ENCODE data around the gene NCAM1.
A peak's percentile ranks its signal among the peaks of the same experiment; 100 is the strongest.

The NCAM1 gene

GRCh38 chr11:113131036-113131775, 170.0 kb downstream of the NCAM1 start:
- no peak for DNase-seq

- DNase-seq: no peak
Measured at GRCh38 chr11:113133071-113133470, 171.9 kb downstream of the NCAM1 start.

GRCh38 chr11:113134626-113135025, 173.4 kb downstream of the NCAM1 start:
- DNase-seq: no peak

- DNase-seq: peak in 9 of 51 donors; percentile 8 to 80 (median 34)
Measured at GRCh38 chr11:113137713-113138529, 176.7 kb downstream of the NCAM1 start.

DNA sequence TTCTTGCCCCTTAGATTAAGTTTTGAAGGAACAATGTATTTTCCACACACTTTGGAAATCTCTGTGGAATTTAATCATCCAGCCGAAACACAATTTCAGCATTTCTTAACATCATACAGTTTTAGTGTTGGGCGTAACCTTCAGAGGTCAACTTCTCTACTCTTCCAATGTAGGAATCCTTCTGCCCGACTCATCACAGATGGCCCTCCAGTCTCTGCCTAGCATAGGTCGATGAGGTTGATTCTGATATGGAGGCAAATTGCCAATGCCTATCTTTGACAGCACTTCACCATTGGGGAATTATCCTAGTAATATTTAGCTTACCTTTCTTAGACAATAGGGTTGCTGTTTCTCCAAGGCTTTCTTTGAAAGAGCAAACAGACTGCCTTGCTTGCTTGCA, 177.5 kb downstream of the NCAM1 start:
- DNase-seq: no peak

DNA sequence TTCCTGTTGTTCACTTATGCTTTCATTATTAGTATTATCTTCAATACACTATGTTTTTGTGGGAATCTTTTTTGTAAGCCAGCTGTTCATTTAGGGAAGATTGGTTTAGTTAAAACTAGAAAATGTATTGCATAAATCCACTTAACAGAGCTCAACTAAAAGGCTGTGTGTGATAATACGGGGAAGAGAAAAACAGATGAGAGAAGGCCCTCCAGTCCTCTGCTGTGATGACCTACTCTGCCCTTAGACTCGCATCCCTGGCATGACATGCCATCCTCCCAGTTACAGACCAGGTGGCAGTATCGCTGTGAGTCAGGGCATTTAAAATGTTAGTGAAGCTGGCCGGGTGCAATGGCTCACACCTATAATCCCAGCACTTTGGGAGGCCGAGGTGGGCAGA, 179.8 kb downstream of the NCAM1 start:
- no peak for DNase-seq

GRCh38 chr11:113142508-113142907, 181.3 kb downstream of the NCAM1 start:
- peak in 3 of 51 donors; percentile 13 to 29 (median 23) for DNase-seq

DNA sequence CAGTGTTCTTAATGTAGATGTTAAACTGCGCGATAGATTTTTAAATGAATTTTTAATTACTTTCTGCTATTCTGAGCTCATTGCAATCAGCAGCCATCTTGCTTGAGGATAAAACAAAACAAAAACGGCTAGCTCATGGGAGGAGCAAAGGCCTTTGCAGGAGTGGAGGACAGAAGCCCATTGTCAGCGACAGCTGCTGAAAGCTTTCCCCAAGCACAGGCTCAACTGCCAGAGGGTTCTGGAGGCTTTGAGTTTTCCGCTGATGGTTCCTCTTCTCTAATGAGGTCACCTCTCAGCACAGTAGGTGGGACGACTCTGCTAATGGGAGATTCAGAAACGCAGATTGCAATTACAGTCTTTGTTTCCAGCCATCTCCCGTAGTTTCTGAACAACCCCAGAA, 186.0 kb downstream of the NCAM1 start:
- peak in 36 of 51 donors; percentile 31 to 87 (median 61) for DNase-seq

DNA sequence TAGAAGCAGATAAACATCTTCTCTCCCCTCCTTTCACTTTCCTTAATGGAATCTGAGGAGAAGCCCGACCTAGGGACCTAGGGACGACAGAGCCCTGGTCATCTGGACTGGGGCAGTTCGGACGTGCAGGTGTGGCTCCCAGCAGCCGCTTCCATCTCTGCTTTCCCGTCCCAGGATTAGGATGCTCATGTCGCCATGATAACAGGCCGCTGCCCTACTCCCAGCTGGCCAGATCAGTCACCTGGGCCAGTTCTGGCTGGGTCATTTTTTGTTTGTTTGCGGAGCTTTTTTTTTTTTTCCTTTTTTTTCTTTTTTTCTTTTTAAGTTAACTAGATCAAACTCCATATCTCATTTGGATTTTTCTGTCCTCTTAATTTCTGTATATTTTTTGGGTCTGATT, 186.9 kb downstream of the NCAM1 start:
- no peak for DNase-seq

- peak in 4 of 51 donors; percentile 9 to 21 (median 16) for DNase-seq
Measured at GRCh38 chr11:113148652-113149051, 187.4 kb downstream of the NCAM1 start.

DNA sequence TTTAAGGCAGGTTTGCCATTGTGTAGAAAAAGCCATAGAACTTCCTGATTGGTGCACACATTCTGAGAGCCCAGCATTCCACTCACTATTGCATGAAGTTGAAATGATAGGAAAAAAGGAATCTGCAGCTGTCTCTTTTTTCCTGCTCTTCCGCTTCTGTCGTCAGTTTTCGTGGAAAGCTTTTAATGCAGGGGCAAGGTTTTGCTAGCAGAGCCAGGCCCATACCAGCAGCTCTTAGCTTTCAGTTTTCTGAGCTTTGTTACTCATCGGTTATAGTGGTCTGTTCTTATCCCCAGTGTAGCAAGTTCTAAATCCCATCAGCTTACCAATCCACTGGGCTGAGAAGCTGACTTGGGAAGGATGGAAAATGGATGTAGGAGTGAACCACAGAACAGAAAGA, 190.3 kb downstream of the NCAM1 start:
- no peak for DNase-seq

DNA sequence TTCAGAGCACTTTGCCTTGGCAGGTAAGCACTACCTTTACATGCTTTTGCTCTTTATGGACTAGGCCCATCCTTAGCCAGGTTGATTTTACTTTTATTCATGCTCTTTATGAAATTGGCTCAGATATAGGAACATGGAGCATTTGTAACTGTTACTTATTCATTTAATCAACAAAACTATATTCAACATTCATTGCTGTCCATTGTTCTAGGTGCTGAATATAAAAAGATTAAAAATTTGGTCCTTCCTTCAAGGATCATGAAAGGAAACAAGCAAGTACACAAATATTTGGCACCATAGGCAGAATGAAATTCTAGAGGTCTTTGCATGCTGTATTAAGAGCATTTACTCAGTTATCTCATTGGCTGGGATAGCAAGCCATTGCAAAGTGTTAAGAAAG, 191.3 kb downstream of the NCAM1 start:
- DNase-seq: no peak

- DNase-seq: no peak
Measured at GRCh38 chr11:113153847-113154246, 192.6 kb downstream of the NCAM1 start.

GRCh38 chr11:113159988-113160807, 199.0 kb downstream of the NCAM1 start:
- DNase-seq: peak in 1 of 51 donors; percentile 53

DNA sequence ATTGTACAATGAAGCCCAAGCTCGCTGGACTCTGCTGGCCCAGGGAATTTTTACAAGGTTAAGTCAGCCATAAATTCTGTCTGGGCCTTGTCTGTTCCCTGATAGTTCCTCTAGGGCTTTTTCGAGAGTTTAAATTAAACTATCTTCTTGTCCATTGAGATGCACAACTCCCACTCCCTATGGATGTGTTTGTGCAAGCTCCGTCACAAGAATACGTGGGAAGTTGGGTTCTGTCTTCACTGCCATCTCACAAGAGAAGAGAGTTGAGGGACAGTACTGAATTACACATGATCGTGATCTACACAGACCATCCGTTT, 199.5 kb downstream of the NCAM1 start:
- no peak for DNase-seq

DNA sequence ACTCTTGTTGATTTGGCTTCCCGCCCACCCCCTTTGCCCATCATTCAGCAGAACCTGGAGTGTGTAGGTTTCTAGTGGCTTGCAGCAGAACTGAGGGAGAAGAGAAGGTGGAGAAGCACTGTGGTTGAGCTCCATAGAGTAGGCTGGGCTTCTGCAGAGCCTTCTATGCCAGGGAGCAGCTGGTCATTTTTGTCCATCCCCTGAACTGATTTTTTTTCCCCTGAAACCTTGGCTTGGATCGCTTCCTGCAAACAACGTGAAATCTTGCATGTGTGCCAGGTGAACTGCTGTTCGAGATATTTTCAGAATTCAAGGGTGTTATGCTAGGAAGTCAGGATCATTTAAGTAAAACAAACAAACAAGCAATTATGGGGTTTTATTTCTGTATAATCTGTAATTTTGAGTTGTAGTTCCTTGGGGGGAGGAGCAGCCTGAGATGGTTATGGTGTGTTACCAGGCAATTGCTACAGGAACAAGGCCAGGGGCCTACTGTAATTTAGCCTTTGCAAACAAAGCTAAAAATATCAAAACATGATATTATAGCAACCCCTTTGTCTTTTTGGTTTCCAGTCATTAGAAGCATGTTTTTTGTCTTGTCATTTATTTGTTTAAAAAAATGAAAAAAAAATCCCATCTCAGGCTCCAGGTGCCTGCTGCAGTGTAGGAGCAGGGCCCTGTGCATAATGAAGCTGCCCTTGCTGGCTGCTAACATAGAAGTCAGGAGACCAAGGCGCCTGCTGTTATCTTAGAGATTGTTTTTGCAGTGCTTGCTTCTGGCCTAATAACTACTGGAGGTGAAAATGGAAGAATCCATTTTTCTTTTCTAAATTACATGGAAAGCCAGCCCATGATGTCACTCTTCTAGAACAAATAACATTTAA, 200.7 kb downstream of the NCAM1 start:
- peak in 1 of 51 donors; percentile 59 for DNase-seq

- peak in 26 of 51 donors; percentile 20 to 77 (median 50) for DNase-seq
Measured at GRCh38 chr11:113162592-113162962, 201.4 kb downstream of the NCAM1 start.

DNA sequence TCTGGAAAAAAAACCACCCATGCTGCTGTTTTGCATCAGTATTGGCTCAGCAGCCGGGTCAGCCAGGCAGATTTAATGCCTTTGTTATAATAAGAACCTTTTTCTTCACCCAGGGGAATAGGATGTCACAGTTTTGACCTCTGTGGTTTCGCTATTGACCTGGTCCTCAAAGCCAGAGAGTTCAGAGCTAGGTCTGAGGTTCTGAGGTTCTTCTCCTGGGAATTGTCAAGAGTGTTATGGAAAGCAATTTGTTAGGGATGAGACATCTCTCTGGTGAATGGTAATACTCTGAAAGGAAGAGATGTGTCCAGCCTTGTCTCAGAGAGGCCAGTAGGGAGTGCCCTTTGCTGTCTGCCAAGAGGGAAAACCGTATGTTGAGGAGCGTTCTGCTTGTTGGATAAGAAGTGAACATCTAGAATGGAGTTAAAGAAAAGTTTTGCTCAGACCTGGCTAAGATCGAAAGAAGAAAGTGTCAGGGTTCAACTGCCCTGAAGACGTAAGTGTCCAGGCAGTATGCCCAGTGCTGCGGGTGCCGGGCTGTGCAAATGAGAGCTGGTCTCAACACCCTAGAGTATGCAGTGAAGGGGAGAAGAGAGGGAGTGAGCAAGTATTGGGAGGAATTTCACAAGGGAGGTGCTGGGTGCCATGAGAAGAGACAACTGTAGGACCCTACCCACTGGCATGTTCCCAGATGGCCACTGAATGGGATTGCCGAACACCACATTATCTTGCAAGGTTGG, 202.2 kb downstream of the NCAM1 start:
- DNase-seq: peak in 1 of 51 donors; percentile 38

GRCh38 chr11:113166280-113166679, 205.1 kb downstream of the NCAM1 start:
- no peak for DNase-seq

- peak in 16 of 51 donors; percentile 15 to 62 (median 27) for DNase-seq
Measured at GRCh38 chr11:113167599-113167998, 206.4 kb downstream of the NCAM1 start.

Measured in hypothalamus (tissue), 51 donors.